ENCODE results near the gene LASP1.

DNA sequence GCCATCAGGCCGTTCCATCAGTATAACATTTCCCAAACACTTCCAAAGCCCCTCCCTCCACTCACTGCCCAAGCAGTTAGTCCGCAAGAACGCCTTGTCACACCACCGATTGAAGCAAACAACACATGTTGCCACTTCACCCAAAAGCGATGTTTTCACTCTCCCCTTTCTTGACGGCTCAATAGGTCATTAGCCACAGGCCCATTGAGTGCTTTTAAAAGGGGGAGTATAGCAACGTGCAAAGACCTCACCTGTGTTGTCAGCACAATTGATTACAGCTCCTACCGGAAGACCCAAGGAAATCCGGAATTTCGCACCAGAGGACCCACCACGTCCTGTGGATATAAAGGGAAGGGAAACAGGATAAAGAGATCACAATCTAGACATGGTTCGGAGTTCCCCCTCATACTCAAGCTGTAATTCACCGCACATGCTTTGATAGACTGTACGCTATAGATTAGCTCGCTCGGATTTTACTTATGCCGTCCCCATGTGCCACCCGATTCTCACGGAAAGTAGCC, 17.0 kb upstream of the LASP1 start:
- TF ChIP-seq, protein P1, sequence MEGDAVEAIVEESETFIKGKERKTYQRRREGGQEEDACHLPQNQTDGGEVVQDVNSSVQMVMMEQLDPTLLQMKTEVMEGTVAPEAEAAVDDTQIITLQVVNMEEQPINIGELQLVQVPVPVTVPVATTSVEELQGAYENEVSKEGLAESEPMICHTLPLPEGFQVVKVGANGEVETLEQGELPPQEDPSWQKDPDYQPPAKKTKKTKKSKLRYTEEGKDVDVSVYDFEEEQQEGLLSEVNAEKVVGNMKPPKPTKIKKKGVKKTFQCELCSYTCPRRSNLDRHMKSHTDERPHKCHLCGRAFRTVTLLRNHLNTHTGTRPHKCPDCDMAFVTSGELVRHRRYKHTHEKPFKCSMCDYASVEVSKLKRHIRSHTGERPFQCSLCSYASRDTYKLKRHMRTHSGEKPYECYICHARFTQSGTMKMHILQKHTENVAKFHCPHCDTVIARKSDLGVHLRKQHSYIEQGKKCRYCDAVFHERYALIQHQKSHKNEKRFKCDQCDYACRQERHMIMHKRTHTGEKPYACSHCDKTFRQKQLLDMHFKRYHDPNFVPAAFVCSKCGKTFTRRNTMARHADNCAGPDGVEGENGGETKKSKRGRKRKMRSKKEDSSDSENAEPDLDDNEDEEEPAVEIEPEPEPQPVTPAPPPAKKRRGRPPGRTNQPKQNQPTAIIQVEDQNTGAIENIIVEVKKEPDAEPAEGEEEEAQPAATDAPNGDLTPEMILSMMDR (IDR thresholded peaks at IDR 0.05; ENCODE audit: borderline replicate concordance, extremely low read depth, low read length, poor library complexity, severe bottlenecking): no peak
- TF ChIP-seq EZH2 (IDR thresholded peaks at IDR 0.05; ENCODE audit: borderline replicate concordance, low read depth, low read length, severe bottlenecking): no peak

Measured in DND-41 (cell line).